HG02852 (cell line): Measurements from ENCODE around the gene RAG1.
A peak's percentile ranks its signal among the peaks of the same experiment; 100 is the strongest.
"Not testable (repeated sequence)": the region's sequence is repeated elsewhere in the genome, so short reads cannot be mapped to it uniquely, and the experiment has no call there.

ENCODE experiments used
- ATAC-seq: cut with Tn5 transposase; IDR thresholded peaks from one replicate; pipeline ENCODE4 v1.9.1; 2021; ENCODE audit warnings: mild to moderate bottlenecking, moderate library complexity; ENCODE audit not compliant: unreplicated experiment

Gene RAG1

DNA sequence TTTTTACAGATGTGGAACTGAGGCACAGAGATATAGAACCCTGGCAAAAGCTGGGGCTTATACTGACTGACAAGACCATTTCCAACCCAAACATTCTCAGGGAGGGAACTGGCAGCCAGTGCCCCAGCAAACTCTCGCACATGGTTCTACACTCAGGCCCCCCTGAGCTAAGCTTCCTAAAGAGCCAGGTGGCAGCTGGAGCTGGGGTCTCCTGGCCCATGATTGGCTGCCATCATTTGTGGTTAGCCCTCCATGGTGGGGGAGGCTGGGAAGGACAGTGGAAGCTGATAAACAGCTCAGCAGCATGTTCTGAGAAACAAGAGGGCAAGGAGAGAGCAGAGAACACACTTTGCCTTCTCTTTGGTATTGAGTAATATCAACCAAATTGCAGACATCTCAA lies at the start of gene RAG1:
Gene RAG1, plus strand, starts transcription at position 314 of the 400 bp plus-strand sequence. CDS start 5,298 bp downstream, outside the sequence.
- ATAC-seq = no peak

DNA sequence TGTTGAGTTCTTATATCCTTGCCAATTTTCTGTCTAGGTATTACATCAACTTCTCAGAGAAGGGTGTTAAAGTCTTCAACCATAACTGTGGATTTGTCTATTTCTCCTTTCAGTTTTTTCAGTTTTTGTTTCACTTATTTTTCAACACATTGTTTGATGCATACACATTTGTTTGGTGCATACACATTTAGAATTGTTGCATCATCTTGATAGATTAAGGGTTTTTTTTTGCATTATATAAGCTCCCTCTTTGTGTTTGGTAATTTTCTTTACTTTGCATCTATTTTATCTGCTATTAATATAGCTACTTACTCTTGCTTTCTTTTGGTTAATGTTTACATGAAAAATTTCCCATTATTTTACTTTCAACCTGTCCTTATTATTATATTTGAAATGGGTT lies 37.0 kb upstream of the RAG1 start:
- no peak for ATAC-seq

DNA sequence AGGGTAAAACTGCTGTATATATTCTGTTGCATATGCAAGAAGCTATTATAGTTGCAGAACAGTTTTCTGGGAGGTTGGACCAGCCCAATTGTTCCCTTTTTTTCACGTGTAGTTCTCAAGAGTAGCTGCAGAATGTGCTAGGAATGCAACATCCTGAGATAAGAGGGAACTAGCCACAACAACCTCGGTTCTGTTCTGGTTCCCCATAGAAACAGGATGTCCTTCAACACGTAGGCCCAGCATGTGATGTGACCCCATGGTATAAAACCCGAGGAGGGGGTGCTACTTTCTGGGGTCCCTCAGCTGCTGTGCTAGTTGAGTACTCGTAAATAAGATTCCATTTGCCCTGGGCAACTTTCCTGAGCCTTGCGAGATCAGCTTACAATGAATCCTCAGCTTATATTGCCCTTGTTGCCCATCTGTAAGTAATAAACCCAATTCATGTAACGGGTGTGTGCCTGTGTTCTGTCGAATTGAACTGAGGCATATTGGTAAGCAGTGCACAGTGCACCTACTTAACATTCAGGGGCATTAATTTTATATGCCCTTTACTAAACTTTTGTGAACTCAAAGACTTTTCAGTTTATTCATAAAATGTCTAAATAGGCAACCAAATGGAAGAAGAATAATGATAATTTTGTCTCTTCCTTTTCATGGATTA lies 34.7 kb upstream of the RAG1 start:
- no peak for ATAC-seq

DNA sequence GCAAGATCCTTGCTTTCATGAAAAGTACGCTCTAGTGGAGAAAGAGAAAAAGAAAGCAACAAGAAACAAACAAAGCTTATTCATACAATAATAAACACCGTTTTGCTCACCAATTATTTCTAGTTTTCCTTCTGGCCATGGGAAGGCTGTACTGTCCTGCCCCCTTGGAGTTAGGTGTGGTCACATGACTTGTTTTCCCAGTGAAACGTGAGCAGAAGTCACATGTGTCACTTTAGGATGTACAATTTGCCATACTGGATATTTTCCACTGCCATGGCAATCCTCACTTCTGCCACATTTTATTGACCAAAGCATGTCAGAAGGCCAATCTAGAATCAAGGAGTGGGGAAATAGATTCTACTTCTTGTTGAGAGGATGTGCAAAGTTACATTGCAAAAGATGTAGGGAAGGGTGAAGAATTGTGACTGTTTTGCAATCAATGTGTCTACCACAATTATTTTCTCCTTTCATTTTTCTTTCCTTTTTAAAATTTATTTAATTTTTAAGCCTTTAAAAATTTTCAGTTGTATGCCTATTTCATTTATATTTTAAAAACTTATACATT lies 33.4 kb upstream of the RAG1 start:
- ATAC-seq = no peak

DNA sequence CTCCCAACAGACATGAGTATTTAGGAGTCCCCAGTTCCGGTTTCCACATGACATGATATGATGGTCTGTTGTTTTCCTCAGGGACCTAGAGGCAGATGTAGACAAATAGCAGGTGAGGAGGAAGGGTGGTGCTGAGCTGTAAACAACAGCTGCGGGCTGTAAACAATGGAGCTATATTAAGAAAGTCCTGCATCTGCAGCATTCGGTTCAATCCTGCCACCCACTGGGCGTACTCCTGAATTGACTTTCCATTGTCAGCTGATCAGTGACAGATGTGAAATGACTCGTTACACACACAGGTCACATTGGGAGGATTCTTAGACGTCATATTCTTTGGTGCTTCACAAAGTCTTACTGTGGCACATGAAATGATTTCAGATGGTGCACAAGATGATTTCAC lies 26.8 kb upstream of the RAG1 start:
- peak; percentile 99 for ATAC-seq

DNA sequence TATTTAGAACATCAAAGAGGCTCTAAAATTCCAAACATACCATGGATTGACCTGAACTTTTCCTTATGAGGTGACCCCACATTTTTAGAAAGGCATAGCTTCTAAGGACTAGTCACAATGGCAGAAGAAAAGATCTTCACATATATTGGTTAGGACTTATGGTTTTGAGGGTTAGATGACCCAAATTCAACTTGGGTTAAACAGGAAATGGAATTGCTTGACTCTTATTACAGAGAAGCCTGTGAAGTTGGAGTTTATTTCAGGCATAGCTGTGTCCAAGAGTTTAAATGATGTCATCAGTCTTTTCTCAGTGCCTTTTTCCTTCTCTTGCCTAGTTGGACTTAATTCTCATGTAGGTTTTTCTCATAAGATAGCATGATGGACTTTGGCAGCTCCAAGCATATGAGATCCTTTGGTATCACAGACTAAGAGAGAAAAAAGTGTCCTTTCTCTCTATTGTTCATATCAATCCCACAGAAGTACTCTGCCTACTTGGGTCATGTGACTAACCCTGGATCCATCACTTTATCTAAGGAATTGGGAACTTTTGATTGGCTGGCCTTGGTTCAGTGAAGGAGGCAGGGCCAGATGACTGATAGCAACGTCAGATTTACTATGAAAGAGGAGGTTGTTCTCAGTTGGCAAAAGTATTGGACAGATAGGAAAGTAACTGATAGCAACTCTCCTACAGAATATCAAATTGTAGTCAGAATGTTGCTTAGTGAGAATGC lies 17.3 kb upstream of the RAG1 start:
- no peak for ATAC-seq

DNA sequence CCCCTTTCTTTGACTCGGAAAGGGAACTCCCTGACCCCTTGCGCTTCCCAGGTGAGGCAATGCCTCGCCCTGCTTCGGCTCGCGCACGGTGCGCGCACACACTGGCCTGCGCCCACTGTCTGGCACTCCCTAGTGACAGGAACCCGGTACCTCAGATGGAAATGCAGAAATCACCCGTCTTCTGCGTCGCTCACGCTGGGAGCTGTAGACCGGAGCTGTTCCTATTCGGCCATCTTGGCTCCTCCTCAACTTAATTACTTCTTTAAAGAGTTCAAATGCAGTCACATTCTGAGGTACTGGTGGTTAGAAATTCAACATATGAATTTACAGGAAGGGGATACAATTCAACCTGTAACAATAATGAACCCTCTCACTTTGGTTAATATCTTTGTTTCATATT lies 10.4 kb upstream of the RAG1 start:
- ATAC-seq = not testable (repeated sequence)

DNA sequence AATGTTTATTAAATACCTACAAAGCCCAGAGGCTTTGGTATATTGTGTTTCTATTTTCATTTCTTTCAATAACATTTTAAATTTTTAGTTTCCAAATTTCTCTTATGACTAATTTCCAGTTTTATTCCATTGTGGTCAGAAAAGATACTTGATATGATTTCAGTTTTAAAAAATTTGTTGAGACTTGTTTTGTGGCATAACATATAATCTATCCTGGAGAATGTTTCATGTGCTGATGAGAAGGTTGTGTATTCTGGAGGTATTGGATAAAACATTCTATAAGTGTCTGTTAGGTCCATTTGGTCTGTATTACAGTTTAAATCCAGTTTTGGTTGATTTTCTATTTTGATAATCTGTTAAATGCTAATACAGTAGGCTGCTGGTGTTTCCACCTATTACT lies 9.8 kb upstream of the RAG1 start:
- no peak for ATAC-seq

DNA sequence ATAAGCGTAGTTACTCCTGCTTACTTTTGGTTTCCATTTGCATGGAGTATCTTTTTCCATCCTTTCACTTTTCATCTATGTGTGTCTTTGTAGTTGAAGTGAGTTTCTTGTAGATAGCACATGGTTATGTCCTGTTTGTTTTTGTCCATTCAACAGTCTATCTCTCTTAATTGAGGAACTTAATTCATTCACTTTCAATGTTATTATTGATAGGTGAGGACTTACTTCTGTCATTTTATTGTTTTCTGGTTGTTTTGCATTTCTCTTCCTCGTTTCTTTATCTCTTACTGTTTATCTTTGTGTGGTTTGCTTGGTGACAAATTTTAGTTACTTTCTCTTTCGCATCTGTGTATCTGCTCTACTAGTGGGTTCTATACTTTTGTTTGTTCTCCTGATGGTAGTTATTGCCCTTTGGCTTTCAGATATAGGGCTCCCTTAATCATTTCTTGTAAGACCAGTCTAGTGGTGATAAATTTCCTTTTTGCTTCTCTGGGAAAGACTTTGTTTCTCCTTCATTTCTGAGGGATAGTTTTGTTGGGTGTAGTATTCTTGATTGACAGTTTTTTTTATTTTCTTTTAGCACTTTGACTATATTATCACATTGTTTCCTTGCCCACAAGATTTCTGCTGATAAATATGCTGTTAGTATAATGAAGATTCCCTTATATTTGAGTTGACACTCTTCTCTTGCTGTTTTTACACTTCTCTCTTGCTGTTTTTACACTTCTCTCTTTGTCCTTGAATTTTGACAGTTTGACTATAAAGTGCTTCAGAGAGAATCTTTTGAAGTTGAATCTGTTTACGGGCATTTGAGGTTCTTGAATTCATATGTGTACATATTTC lies 9.0 kb upstream of the RAG1 start:
- ATAC-seq = peak; percentile 98

DNA sequence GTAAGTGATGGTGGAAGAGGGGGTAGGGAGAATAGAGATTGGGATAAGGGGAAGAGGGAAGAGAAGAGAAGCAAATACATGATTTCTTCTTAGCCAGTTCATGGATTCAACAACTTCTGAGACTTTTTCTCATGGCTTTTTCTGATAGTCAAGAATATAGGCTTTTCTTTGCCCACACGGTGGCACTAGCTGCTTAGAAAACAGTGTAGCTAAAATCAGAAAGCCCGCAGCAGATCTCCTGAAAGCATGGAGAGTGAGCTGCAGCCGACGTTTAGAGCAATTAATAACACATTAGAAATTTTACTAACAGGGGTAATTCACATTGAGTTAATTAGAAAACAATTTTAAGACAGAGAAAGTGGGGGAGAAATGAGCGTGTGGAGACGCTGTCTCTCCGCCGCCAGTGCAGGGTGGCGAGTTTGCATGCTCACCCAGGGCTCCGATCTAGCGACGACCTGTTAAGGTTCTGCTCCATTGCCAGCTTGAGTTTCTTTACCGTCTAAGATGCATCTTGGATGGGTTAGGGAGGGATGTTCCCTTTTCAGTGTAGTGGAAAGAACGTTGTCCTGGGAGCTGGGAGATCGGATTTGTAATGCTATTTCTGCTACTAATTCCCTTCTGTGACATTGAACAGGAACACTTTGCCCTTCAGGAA lies 3.3 kb upstream of the RAG1 start:
- peak; percentile 78 for ATAC-seq

DNA sequence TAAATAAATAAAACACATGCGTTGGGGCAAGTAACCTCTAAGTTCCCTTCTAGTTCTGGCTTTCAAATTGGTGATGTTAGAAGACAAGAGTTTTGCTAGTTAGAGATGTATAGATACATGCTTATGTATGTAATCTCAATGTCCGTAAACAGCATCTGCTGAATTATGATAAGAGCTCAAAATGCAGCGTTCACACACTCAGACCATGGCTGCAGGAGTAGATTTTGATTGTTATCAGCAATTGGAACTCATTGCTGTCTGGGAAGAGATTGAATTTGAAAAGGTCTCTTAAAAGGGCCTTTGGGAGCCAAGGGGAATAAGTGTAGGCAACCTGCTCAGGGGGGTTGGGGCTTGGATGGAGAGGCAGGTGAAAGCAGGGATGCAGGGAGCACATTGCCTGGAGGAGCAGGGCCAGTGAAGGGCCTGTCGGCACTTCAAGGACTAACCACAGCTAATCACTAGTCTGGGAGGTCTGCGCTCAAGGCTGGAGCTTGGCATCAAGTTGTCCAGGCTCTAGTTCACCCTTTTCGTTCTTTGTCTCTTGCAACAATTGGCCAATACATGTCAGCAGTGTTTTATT lies 2.7 kb upstream of the RAG1 start:
- no peak for ATAC-seq

DNA sequence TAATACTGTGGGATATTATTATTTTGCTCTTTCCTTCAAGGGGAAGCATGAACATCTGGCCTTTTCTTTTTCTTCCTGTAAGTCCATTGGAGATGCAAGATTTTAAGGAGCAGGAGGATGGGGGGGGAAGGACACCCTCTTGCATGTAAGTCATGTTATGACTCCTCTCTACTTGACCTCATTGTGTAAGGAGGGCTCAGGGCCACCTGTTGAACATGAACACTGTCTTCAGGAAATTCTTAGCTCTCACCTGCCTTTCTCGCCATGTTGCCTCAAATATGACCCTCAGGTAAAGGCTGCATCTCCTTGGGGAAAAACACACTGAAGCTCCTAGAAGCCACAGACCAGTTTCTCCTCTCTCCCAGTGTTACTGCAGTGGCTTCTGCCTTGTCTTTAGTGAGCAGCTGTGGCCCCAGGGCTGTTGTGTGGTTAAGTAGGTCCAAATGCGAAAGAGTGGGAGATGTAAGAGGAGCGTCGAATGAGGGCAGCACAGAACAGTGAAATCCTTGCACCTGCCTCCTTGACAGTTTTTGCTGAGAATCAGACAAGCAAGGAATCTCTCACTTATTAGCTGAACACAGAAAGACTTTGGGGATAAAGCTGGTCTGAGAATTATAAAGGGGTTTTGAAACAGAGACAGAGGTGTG lies 1.3 kb upstream of the RAG1 start:
- ATAC-seq = peak; percentile 53

DNA sequence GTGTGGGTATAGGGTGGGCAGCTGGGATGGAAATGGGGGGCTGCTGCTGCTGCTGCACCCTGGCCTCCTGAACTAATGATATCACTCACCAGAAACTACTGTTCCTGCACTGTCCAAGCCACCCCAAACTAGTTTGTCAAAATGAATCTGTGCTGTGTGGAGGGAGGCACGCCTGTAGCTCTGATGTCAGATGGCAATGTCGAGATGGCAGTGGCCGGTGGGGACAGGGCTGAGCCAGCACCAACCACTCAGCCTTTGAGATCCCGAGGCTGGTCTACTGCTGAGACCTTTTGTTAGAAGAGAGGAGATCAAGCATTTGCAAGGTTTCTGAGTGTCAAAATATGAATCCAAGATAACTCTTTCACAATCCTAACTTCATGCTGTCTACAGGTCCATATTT lies 1.3 kb downstream of the RAG1 start:
- no peak for ATAC-seq

DNA sequence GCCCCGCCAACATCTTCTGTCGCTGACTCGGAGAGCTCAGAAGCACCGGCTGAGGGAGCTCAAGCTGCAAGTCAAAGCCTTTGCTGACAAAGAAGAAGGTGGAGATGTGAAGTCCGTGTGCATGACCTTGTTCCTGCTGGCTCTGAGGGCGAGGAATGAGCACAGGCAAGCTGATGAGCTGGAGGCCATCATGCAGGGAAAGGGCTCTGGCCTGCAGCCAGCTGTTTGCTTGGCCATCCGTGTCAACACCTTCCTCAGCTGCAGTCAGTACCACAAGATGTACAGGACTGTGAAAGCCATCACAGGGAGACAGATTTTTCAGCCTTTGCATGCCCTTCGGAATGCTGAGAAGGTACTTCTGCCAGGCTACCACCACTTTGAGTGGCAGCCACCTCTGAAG lies 6.7 kb downstream of the RAG1 start:
- ATAC-seq = no peak

DNA sequence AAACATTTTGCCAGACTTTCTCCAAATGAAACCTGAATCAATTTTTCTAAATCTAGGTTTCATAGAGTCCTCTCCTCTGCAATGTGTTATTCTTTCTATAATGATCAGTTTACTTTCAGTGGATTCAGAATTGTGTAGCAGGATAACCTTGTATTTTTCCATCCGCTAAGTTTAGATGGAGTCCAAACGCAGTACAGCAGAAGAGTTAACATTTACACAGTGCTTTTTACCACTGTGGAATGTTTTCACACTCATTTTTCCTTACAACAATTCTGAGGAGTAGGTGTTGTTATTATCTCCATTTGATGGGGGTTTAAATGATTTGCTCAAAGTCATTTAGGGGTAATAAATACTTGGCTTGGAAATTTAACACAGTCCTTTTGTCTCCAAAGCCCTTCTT lies 9.6 kb downstream of the RAG1 start:
- no peak for ATAC-seq

DNA sequence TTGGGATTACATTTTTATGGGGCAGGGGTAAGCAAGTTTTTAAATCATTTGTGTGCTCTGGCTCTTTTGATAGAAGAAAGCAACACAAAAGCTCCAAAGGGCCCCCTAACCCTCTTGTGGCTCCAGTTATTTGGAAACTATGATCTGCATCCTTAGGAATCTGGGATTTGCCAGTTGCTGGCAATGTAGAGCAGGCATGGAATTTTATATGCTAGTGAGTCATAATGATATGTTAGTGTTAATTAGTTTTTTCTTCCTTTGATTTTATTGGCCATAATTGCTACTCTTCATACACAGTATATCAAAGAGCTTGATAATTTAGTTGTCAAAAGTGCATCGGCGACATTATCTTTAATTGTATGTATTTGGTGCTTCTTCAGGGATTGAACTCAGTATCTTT lies 10.1 kb downstream of the RAG1 start:
- ATAC-seq = no peak

DNA sequence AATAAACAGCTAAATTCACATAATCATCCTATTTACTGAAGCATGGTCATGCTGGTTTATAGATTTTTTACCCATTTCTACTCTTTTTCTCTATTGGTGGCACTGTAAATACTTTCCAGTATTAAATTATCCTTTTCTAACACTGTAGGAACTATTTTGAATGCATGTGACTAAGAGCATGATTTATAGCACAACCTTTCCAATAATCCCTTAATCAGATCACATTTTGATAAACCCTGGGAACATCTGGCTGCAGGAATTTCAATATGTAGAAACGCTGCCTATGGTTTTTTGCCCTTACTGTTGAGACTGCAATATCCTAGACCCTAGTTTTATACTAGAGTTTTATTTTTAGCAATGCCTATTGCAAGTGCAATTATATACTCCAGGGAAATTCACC lies 10.7 kb downstream of the RAG1 start:
- ATAC-seq = no peak

DNA sequence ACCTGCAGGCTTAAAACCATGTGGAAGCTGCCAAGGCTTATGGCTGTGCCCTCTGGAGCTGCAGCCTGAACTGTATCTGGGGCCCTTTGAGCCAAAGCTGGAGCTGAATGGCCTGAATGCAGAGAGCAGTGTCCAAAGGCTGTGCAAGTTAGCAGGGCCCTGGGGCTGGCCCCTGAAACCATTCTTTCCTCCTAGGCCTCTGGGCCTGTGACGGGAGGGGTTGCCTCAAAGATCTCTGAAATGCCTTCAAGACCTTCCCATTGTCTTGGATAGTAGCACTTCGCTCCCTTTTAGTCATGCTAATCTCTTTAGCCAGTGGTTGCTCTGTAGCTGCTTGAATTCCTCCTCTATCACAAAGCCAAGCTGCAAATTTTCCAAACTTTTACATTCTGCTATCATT lies 13.7 kb downstream of the RAG1 start:
- no peak for ATAC-seq

DNA sequence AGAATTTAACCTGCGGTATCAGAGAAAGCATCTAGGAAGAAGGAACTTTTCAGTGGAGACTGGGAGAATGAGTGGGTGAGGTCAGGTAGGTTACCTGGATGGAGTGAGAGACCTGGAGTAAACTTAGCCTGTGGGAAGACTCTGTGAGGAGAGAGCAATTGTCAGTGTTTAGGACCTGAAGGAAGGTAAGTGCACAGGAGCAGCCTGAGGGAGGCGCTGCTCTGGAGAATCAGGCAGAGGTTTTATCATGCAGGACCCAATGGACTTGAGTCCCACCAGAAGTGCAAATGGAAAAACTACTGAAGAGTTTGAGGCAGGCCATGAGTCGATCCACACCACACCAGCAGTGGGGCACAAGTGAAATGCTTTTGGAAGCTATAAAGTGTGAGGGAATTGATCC lies 15.9 kb downstream of the RAG1 start:
- no peak for ATAC-seq

DNA sequence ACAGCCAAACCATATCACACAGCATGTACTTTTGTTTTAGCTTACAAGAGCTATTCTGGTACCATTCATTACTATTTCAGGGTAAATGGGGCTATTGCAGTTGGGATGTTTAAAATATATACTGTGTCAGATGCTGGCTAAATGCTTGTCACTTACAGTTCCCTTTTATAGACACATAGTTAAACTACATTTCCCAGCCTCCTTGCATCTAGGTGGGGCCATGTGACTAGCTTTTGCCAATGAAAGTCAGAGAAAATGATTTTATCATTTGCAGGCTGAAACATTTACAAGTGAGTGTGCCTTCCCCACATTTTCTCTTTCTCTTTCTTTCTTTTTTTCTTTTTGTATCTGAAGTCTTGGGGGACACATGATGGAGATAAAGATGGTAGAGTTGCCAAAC lies 18.7 kb downstream of the RAG1 start:
- peak; percentile 66 for ATAC-seq
